Measurements from ENCODE around the gene DYNC1H1.
"Not testable (repeated sequence)": the region's sequence is repeated elsewhere in the genome, so short reads cannot be mapped to it uniquely, and the experiment has no call there.

The DYNC1H1 gene

DNA sequence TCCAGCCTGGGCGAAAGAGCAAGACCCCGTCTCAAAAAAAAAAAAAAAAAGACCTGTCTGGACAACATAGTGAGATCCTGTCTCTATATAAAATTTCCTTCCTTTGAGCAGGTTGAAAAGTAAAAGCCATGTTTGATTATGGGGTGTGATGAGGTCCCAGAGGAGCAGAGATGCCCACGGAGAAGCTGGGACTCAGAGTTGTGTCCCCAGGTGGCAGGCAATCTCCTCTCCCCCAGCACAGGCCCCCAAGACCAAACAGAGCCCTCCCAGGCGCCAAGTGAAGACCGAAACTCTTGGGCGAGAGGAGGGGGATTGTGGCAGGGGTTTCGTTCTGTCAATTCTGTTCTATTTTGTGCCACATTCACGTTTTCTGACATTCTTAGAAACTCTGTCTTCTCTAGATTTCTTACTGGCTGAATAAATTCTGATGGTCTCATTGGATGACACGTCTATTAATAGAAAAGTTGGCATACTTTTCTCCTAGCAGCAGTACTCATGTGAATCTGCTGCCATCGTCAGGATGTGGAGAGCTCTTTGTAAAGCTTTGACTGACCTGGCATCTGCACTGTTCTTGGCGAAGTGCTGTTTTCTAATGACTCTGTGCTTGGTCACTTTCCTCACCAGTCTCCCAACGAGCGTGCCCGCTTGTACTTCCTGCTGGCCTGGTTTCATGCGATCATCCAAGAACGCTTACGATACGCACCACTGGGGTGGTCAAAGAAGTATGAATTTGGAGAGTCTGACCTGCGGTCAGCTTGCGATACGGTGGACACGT, 79.1 kb downstream of the DYNC1H1 start:
- no peak for DNase-seq

DNA sequence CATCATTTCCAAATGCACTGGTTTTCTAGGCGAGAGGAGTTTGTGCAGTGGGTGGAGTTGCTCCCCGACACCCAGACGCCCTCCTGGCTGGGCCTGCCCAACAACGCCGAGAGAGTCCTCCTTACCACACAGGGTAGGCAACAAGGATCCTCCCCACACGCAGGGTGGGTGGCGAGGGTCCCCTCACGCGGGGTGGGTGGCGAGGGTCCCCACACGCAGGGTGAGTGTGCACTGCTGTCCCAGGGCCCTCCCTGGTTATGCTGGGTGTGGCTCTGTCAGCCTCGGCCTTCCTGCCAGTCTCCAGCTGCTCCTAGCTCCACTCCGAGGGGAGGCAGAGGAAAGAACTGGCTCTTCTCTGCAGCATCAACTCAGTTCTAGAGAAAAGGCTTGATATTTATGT, 80.2 kb downstream of the DYNC1H1 start:
- no peak for DNase-seq

DNA sequence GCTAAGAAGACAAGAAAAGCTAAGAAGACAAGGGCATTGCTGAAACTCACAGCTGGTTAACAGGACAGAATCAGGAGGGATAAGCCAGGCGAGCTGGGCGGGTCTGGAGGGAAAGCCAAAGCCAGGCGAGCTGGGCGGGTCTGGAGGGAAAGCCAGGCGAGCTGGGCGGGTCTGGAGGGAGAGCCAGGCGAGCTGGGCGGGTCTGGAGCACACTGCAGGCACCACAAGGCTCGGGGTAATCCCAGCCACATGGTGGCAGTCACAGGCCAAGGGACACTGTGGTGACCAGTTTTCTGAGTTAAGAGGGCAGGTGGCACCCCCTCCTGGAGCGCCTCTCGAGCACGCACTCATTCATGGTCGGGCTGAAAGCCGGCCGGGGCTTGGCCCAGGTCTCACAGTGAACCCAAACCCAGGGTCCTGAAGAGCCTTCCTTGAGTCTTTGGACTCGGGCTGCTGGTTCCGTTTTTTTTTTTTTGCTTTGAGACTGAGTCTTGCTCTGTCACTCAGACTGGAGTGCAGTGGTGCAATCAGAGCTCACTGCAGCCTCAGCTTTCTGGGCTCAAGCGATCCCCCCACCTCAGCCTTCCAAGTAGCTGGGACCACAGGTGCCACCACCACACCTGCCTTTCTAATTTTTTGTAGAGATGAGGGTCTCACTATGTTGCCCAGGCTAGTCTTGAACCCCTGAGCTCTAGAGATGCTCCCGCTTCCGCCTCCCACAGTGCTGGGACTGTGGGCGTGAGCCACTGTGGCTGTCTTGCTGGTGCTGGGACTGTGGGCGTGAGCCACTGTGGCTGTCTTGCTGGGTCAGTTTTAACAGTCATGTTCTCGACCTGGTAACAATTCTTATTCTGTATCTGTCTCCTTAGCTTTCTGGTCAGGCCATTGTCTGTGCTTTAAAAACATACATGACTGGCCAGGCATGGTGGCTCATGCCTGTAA, 82.2 kb downstream of the DYNC1H1 start:
- peak; percentile 11 for DNase-seq

DNA sequence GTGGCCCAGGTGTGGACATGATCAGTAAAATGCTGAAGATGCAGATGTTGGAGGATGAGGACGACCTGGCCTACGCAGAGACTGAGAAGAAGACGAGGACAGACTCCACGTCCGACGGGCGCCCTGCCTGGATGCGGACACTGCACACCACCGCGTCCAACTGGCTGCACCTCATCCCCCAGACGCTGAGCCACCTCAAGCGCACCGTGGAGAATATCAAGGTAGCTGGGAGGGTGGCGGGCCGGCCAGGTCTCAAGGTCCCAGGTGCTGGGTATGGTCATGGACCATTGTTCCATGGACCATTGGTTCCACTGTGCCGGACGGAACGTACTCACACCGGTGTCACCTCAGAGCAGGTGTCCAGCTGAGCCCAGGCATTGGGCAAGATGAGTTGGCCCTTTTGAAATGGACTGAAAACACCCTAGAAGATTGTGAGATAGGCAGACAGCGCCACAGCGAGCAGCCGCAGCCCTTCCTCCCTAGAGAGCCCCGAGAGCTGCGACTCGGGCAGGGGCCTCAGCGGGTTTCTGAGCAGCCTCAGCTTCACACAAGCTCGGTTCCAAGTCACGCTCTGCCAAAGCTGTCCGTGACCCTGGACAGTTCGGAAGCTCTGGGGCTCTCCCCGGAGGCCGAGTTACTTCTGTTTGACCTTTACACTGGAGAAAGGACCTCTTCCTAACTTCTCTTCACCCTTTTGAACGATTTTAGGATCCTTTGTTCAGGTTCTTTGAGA, 83.6 kb downstream of the DYNC1H1 start:
- no peak for DNase-seq

DNA sequence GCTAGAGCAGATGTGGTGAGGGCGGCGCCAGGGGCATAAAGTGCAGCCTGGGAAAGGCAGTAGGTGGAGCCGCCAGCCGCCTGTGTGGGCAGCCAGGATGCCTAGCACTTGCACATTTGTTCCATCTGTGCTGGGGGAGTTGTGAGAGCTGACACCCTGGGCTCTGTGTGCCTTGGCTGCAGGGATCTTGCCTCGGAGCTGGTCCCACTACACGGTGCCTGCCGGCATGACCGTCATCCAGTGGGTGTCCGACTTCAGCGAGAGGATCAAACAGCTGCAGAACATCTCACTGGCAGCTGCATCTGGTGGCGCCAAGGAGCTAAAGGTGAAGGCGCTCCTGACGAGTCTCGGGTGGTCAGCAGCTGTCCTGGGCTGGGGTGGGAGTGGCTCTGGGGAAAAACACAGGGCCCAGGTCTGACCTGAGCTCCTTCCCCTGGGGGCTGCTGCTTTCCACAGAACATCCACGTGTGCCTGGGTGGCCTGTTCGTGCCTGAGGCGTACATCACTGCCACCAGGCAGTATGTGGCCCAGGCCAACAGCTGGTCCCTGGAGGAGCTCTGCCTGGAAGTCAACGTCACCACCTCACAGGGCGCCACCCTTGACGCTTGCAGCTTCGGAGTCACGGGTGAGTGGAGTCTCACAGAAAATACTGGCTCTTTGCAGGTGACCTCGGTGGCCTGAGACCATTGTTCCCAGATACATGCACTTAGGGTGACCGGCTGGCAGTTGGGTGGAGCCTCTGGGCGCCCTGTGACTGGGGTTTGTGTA, 85.1 kb downstream of the DYNC1H1 start:
- DNase-seq = no peak

DNA sequence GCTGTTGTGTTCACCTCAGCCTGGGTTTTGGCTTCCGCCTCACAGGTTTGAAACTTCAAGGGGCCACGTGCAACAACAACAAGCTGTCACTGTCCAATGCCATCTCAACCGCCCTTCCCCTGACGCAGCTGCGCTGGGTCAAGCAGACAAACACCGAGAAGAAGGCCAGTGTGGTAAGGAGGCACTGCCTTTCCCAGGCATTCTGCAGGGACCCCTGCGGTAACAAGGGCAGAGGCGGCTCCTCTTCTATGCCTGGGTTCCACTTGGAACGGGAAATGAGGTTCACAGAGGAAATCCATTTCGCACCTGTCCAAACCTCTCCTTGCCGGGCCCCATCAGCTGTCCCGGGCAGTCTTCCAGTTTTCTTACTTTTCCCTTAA, 85.6 kb downstream of the DYNC1H1 start:
- DNase-seq = no peak

DNA sequence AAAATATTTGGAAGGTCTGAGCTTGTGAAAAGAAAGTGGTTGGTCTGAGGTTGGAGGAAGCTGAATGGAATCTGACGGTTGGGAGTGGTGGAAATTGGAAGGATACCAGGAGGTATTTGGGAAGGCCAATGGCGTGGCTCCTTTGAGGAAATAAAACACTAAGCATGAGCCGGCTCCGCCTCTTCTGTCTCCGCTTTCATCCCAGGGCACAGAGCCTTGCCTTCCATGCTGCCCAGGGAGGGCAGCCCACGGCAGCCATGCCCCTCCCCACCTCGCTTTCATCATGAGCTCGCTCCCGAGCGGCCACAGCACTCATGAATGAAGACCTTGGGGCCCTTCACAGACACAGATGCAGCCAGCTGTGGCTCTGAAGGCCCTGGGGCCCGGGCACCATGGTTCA, 86.3 kb downstream of the DYNC1H1 start:
- DNase-seq = no peak

DNA sequence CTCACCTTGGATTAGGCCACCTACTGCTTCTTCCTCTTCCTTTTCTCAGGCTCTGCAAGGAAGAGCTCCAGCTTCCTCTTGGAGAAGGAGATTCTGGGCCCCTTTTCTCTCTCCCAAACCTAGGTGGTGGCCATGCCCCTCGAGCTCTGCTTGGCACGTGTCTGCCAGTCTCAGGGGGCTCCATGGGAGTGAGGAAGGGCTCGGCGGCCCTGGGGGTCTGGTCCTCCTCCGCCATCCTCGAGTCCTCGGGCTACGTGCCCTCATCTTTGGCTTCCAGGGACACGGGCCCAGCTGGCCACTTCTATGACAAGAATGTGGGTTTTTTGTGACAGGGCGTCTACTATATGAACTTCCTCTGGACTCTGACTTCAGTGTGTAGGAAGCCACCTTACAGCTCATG, 88.1 kb downstream of the DYNC1H1 start:
- no peak for DNase-seq

DNA sequence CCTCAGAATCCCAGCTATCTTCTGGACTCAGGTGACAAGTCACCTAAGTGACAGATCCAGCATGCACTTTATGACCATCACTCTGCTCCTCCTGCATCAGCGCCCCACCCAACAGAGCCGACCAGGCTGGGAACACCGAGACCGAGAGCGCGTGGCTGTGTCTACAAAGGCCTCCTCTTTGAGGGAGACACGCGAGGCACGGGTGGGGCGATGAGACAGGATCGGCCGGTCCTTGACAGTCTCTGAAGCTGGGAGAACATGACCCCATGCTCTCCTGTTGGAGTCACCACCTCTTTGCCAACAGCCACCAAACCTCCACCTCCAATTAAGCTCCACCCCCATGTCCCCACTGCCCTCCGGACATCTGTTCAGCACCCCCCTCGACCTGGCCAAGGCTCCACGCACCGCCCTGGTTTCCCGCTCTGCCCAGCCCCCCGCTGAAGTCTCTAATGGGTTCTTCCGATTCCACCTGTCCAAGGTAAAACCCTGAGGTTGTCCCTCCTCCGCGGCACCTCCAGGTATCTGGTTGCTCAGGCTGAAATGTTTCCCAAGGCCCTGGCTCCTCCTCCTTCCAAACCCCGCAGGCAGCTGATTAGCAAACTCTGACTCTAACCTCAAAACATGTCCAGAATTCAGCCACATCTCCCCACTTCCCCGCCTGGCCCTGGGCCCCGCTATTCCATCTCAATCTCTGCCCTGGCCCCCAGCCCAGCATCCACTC, 91.0 kb downstream of the DYNC1H1 start:
- DNase-seq = no peak

DNA sequence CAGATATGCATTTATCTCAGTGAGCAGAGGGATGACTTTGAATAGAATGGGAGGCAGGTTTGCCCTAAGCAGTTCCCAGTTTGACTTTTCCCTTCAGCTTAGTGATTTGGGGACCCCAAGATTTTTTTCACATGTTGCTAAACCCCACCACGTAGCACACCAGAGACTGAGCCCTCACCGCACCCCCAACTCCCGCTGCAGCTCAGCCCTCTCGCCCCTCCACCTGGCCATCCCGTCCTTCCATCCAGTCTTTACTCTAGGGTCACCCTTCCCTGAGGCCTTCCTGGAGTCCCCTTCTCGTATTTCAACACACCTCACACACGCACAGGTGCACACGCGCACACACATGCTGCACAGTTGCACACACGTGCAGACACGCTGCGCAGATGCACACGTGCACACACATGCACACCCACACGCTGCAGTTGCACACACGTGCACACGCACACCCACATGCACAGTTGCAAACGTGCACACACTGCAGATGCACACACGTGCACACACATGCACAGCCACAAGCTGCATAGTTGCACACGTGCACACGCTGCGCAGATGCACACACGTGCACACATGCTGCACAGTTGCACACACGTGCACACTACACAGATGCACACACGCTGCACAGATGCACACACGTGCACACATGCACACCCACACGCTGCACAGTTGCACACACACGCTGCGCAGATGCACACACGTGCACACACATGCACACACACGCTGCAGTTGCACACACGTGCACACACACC, 92.5 kb downstream of the DYNC1H1 start:
- DNase-seq = no peak

DNA sequence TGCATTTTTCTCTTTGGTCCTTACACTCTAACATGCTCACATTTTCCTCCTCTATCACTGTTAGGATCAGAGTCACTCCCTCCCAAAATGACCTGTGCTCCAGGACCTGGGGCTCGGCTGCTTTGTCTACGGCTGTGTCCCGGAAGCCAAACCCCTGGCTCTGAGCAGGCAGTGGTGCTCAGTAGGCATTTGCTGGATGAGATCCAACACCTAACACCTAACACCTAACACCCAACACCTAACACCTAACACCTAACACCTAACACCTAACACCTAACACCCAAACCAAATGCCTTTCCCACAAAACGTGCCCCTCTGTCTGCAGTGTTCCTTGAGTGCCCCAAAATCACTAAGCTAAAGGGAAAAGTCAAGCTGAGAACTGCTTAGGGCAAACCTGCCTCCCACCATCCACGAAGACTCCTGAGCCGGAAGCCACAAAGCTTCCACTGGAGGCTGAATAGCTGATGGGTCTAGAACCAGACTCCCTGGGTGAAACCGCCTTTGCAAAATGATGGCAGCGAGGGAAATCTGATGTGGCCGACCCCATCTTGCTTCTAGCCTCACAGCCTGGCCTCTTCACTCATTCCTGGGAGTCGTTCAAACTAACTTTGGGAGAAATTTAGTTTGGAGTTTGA, 93.2 kb downstream of the DYNC1H1 start:
- DNase-seq = no peak

DNA sequence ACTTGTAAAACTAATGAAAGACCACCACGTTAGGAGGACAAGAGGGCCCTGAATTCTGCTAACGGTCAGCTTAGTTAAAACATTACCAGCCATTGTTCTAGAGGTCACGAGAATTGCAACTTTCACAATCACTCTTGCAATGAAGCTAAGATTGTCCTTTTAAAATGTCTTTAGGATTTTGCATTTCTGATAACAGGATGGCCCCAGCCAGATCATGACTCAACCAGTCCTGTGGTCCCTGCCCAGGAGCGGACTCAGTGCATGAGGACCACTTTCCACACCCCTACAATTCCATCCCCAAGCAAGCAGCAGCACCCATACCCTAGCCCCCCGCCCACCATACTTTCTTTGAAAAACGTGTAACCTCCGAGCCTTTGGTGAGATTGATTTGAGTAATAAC, 93.8 kb downstream of the DYNC1H1 start:
- DNase-seq = no peak

DNA sequence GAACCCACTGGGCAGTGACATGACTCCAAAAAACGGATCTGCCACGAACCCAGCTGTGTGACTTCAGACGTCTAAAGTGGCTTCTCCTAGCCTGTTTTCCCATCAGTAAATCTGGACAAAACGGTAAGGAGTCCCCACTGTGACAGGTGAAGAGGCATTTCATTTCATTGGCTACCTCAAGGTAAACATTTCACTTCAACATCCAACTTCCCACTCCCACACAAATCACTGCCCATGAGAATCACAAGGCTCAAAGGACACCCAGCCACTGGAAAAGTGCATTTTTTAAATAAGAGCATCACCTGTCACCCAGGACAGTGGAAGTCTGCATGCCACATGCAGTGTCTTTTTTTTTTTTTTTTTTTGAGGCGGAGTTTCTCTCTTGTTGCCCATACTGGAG, 94.6 kb downstream of the DYNC1H1 start:
- no peak for DNase-seq

DNA sequence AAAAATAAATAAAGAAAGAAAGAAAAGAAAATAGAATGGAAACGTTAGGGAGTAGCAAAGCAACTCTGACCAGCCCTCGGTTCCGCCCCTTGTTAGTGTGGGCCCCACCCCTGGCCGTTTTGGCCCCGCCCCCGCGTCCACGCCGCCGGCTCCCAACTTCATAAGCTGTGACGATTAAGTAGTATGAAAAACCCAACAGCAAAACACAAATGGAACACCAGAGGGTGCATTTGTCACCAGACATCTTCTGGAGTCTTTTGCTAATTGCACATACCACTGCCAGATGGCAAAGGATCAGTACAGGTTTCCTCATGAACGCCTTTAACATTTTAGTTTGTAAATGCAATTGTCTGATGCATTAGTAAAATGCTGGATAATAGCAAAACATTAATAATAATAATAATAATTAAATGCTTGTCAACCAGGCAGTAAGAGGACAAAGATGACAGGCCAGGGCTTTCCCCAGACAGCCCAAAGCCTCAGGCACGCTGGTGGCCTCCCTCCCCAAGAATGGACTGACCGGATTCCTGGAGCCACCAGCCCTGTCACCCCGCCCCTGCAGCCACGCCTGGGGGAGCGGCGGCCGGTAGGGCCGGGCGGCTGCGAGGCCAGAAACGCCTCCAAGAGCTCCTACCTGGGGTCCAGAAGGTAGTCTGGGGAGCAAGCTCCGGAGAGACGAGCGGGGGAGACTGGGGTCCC, 98.9 kb downstream of the DYNC1H1 start:
- peak; percentile 57 for DNase-seq

DNA sequence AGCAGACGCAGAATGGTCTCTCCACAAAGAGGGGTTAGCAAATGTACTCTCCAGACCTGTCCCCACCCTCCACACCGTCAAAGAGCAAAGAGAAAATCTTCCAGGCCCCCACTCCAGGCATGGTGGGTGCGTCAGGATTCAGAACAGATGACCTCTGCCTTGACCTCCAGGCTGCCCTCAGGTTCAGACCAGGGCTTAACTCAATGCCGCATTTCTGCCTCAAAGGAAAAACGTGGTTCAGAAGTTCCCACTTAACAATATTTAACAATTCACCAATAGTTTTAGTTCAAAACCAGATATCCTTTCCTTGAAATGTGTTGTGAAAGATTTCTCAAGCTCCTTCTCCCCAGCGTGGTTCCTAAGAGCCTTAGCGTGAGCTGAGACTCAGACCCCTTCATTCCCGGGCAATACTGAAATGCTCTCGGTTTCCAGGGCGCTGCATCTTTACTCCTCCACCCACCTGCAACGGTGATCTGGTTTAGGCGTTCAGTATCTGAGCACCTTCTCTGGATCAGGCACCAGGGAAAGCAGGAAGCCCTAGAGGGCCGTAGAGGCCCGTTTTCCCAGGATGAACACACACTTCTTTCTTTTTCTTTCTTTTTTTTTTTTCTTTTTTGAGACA, 99.5 kb downstream of the DYNC1H1 start:
- no peak for DNase-seq

DNA sequence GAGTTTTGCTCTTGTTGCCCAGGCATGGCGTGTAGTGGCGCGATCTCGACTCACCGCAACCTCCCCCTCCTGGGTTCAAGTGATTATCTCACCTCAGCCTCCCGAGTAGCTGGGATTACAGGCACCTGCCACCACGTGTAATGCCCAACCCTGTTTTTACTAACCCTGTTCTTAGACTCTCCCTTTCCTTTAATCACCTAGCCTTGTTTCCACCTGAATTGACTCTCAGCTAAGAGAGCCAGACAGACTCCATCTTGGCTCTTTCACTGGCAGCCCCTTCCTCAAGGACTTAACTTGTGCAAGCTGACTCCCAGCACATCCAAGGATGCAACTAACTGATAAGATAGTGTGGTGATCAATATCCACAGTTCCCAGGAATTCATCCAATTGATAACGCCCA, 100.2 kb downstream of the DYNC1H1 start:
- not testable (repeated sequence) for DNase-seq

DNA sequence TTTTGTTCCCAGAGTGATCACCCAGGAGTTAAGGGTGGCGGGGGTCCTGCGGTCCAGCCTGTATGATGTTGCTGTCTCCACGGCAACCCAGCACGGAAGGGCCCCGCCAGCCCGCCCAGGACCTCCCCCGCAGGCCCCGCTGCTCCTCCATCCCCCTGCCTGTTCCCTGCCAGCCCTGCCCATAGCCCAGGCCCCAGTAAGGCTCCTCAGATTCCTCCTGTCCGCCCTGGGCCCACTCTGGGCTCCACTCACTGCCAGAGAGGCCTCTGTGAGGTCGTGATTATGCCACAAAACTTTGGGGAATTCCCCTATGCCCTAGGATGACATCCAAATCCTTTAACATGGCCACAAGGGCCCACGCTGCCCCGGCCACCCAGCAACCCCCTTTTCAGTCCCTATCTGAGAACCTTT, 101.7 kb downstream of the DYNC1H1 start:
- DNase-seq = no peak

DNA sequence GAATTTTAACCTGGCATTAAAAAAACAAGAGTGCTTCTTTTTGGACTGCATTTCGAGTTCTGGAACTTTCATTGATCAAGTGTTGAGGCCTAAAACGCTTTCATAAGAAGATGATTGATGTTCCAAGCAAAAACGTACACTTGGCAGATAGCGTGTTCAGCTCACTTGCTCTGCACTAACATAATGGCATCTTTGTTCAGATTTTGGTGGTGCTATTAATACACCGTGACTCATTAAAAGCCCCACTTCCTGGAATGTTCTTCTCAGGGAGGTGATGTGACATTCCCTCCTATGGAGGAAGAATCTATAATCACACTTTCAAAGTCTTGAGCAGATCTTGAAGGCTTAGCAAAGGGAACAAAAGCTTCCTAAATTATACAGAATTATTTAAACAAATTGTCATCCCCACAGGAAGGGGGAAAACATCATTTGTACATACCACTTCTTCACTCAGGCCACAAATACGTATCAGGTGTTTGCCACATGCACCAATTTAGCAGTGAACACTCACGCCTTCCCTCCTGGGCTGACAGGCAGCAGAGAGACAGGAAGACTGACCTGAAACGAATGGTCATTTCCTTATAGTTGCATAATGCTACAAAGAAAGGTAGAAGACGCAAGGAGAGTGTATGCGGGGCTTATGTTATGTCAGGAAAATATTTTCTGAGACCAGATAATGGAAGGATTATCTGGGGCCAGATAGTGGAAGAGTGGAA, 107.1 kb downstream of the DYNC1H1 start:
- DNase-seq = no peak

DNA sequence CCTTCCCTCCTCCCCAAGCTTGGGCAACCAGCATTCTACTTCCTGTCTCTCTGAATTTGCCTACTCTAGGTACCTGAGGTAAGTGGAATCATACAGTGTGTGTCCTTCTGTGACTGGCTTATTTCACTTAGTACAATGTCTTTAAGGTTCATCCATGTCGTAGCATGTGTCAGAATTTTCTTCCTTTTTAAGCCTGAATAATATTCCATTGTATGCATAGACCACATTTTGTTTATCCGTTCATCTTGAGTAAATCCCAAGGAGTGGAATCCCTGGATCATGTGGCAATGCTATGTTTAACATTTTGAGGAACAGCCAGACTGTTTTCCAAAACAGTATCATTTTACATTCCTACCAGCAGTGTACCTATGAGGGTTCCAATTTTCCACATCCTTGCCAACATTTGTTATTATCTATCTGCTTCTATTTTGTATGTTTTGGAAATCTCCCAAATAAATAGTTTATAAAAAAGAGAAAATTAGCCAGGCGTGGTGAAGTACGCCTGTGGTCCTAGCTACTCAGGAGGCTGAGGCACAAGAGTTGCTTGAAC, 110.1 kb downstream of the DYNC1H1 start:
- DNase-seq = no peak

Measured in NCI-H1105 treated with DMSO at 0.1 percent for 48 hours (cell line).